Activated CD4-positive, alpha-beta T cell treated with anti-CD3 and anti-CD28 coated beads for 36 hours (primary cell): ENCODE results near the gene TMEM121. TPM values are rescaled to one million over a fixed set of nuclear protein-coding genes. Genes with fewer than 3 reads are reported as not detected.

Source experiments
- ATAC-seq: fragments of 200-7000 bp; cut with Tn5 transposase; one replicate; pipeline ENCODE4 v1.10.0; 2021; ENCODE audit warnings: mild to moderate bottlenecking, moderate library complexity
- CTCF ChIA-PET: fragments of 350-600 bp; sonication (Branson Sonifier 250); formaldehyde crosslinking; loops from one replicate; lab custom pipeline; 2021; ENCODE audit warnings: antibody characterized with exemption; lab: Charles Lee
- POLR2A ChIA-PET: fragments of 350-600 bp; sonication (Branson Sonifier 250); formaldehyde crosslinking; loops from one replicate; lab custom pipeline; 2021; ENCODE audit warnings: antibody characterized with exemption, inconsistent platforms; lab: Charles Lee
- DNase-seq: peaks from one replicate; pipeline ENCODE4 v3.0.0-alpha.2; 2020
- H3K27ac Mint-ChIP-seq: one replicate; pipeline ENCODE4 v1.8.0; 2021; ENCODE audit warnings: mixed read lengths
- H3K27me3 Mint-ChIP-seq: one replicate; pipeline ENCODE4 v1.8.0; 2021; ENCODE audit warnings: mixed read lengths
- H3K36me3 Mint-ChIP-seq: one replicate; pipeline ENCODE4 v1.8.0; 2021; ENCODE audit warnings: low read depth, mixed read lengths
- H3K4me1 Mint-ChIP-seq: one replicate; pipeline ENCODE4 v1.8.0; 2021; ENCODE audit warnings: mixed read lengths
- H3K4me3 Mint-ChIP-seq: one replicate; pipeline ENCODE4 v1.8.0; 2021; ENCODE audit warnings: mild to moderate bottlenecking, moderate library complexity, mixed read lengths
- H3K9me3 Mint-ChIP-seq: one replicate; pipeline ENCODE4 v1.8.0; 2021; ENCODE audit warnings: low read depth, mixed read lengths
- intact Hi-C, 2 experiments: fragments of 100-400 bp; cut with DNase I in 1 of 2; cut with micrococcal nuclease in 1 of 2; formaldehyde crosslinking; loops; one replicate each; pipeline versions ENCODE4 v1.14.2 to v1.15.1; 2022 to 2024; cut with DNase I, micrococcal nuclease
- total RNA-seq, 2 experiments: library from RNA; stranded (reverse); gene quantifications; one replicate each; pipeline ENCODE4 v1.2.3, GENCODE V29; 2021

Gene TMEM121
- total RNA-seq, 2 experiments from 2014 or later: 7.2 to 9.2 TPM

DNA sequence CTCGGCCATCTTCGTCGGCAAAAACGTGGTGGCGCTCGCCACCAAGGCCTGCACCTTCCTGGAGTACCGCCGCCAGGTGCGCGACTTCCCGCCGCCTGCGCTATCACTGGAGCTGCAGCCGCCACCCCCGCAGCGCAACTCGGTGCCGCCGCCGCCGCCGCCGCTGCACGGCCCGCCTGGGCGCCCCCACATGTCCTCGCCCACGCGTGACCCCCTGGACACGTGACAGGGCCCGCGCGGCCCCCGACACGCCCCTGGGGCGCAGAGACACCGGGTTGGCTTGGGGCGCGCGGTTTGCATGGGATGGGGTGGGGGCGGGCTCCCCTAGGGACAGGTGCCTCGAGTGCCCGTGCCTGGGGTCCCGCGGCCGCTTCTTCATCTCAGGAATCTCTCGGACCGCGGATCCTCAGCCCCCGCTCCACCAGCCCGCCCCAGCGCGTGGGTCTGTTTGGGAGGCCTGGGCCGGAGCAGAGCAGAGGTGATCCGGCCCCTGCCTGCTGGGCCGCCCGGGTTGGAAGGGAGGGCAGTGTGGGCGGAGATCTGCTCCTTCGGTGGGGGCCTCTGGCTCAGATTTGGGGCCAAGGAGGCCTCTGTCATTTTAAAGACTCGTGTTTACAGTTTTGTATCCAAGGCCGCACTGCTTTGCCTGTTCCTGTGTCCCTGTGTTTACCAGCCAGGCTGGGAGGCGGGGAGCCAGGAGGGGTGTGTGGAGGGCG, 3.3 kb downstream of the TMEM121 start:
- intact Hi-C loops: loop anchor here (2.0 to 10.0 kb wide), 5 partner anchors 39 to 345 kb away; partner anchors contain the start of genes NUDT14 (in 1 of the 2) and TEDC1 (in 1 of the 2)
- Mint-ChIP-seq H3K27me3 (peaks cover 3% of the 10 kb centered on the region), H3K4me1 (peaks cover 15% of the 10 kb centered on the region), H3K27ac (peak overlapping the region; percentile 86), H3K9me3 (no peaks in the 10 kb centered on the region), H3K4me3 (peak overlapping the region; percentile 77), H3K36me3 (peaks cover 6% of the 10 kb centered on the region)
- CTCF ChIA-PET: interaction anchor here (0.6 to 2.2 kb wide), 3 partner anchors 13 to 140 kb away, joined by 3 to 10 read pairs (median 3); no protein-coding TSS in a partner anchor
- POLR2A ChIA-PET: interaction anchor here (0.6 to 1.0 kb wide), 3 partner anchors 38 to 196 kb away, joined by 3 read pairs; no protein-coding TSS in a partner anchor
- ATAC-seq (peak; percentile 20), DNase-seq (peak; percentile 69)

GRCh38 chr14:105530285-105531087, 4.1 kb downstream of the TMEM121 start:
- peak overlapping the region; percentile 77 for H3K27ac Mint-ChIP-seq
- ChIA-PET CTCF (interaction anchor here (0.8 to 2.2 kb wide), 2 partner anchors 19 to 41 kb away, joined by 3 to 10 read pairs; no protein-coding TSS in a partner anchor), POLR2A (interaction anchor here (0.7 kb wide), 1 partner anchor 196 kb away, joined by 3 read pairs; no protein-coding TSS in a partner anchor)
- peak overlapping the region; percentile 67 for H3K4me3 Mint-ChIP-seq
- peaks cover 6% of the 10 kb centered on the region for H3K36me3 Mint-ChIP-seq
- H3K4me1 Mint-ChIP-seq: peaks cover 15% of the 10 kb centered on the region
- DNase-seq: no peak
- H3K9me3 Mint-ChIP-seq: no peaks in the 10 kb centered on the region
- peaks cover 3% of the 10 kb centered on the region for H3K27me3 Mint-ChIP-seq
- intact Hi-C loops: no loop called here
- no peak for ATAC-seq

- Mint-ChIP-seq H3K36me3 (peaks cover 6% of the 10 kb centered on the region), H3K27ac (no peak overlapping the region), H3K27me3 (no peaks in the 10 kb centered on the region), H3K9me3 (no peaks in the 10 kb centered on the region), H3K4me1 (peaks cover 13% of the 10 kb centered on the region), H3K4me3 (peak overlapping the region; percentile 67)
- DNase-seq: no peak
- ChIA-PET CTCF (interaction anchor here (0.8 to 2.2 kb wide), 2 partner anchors 20 to 42 kb away, joined by 3 to 10 read pairs; no protein-coding TSS in a partner anchor), POLR2A (no interaction called here)
- no peak for ATAC-seq
- intact Hi-C loops: no loop called here
These were observed 4.9 kb downstream of the TMEM121 start for GRCh38 chr14:105531088-105531893.

- peaks cover 5% of the 10 kb centered on the region for H3K36me3 Mint-ChIP-seq
- ATAC-seq (no peak), DNase-seq (no peak)
- no peak overlapping the region for H3K4me3 Mint-ChIP-seq
- ChIA-PET POLR2A (interaction anchor here (0.6 to 0.9 kb wide), 2 partner anchors 16 to 1141 kb away, joined by 3 to 7 read pairs; no protein-coding TSS in a partner anchor), CTCF (interaction anchor here (0.9 to 1.4 kb wide), 2 partner anchors 21 to 25 kb away, joined by 3 to 4 read pairs; no protein-coding TSS in a partner anchor)
- H3K27ac Mint-ChIP-seq: no peak overlapping the region
- H3K27me3 Mint-ChIP-seq: no peaks in the 10 kb centered on the region
- intact Hi-C loops: no loop called here
- H3K4me1 Mint-ChIP-seq: peaks cover 13% of the 10 kb centered on the region
- no peaks in the 10 kb centered on the region for H3K9me3 Mint-ChIP-seq
These were observed 5.7 kb downstream of the TMEM121 start for GRCh38 chr14:105531894-105532623.

DNA sequence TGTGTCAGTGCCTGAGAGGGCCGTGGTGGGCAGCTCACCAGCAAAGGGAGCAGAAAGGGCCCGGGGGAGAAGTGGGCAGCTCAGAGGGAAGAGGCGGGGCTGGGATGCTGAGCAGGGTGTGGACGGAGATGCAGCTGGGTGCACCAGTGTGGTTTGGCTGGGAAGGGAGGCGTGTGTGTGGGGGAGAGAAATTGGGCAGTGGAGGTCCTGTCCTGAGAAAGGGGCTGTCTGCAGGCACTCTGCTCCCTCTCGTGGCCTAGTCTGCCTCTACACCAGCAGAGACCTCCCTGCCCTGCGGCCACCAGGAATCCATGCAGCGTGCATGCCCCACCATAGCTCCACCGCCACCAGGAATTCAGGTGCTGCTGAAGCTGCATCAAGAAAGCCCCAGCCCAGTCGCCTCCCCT, 6.4 kb downstream of the TMEM121 start:
- ChIA-PET CTCF (interaction anchor here (0.9 to 1.4 kb wide), 3 partner anchors 22 to 936 kb away, joined by 3 to 4 read pairs (median 3); no protein-coding TSS in a partner anchor), POLR2A (interaction anchor here (0.6 to 0.9 kb wide), 3 partner anchors 15 to 1142 kb away, joined by 3 to 7 read pairs (median 5); no protein-coding TSS in a partner anchor)
- Mint-ChIP-seq H3K4me3 (no peak overlapping the region), H3K4me1 (peaks cover 7% of the 10 kb centered on the region), H3K36me3 (peaks cover 3% of the 10 kb centered on the region), H3K27ac (no peak overlapping the region), H3K9me3 (no peaks in the 10 kb centered on the region), H3K27me3 (no peaks in the 10 kb centered on the region)
- ATAC-seq: no peak
- intact Hi-C loops: no loop called here
- peak; percentile 36 for DNase-seq

GRCh38 chr14:105533391-105533790, 7.0 kb downstream of the TMEM121 start:
- Mint-ChIP-seq H3K27me3 (peaks cover 2% of the 10 kb centered on the region), H3K9me3 (no peaks in the 10 kb centered on the region), H3K4me1 (peaks cover 8% of the 10 kb centered on the region), H3K36me3 (peaks cover 1% of the 10 kb centered on the region), H3K27ac (no peak overlapping the region), H3K4me3 (no peak overlapping the region)
- CTCF ChIA-PET: interaction anchor here (0.7 to 1.4 kb wide), 3 partner anchors 22 to 935 kb away, joined by 3 to 4 read pairs (median 3); no protein-coding TSS in a partner anchor
- no peak for DNase-seq
- POLR2A ChIA-PET: interaction anchor here (0.8 kb wide), 1 partner anchor 458 kb away, joined by 5 read pairs; no protein-coding TSS in a partner anchor
- no peak for ATAC-seq
- intact Hi-C loops: no loop called here

- Mint-ChIP-seq H3K27ac (no peak overlapping the region), H3K9me3 (no peaks in the 10 kb centered on the region), H3K4me1 (peaks cover 7% of the 10 kb centered on the region), H3K27me3 (peaks cover 4% of the 10 kb centered on the region), H3K4me3 (no peak overlapping the region), H3K36me3 (no peaks in the 10 kb centered on the region)
- intact Hi-C loops: no loop called here
- ATAC-seq (no peak), DNase-seq (no peak)
- ChIA-PET POLR2A (interaction anchor here (0.6 kb wide), 1 partner anchor 37 kb away, joined by 3 read pairs; no protein-coding TSS in a partner anchor), CTCF (interaction anchor here (0.6 to 1.2 kb wide), 3 partner anchors 121 to 934 kb away, joined by 3 to 4 read pairs (median 3); no protein-coding TSS in a partner anchor)
These were observed 7.6 kb downstream of the TMEM121 start for GRCh38 chr14:105533811-105534498.

DNA sequence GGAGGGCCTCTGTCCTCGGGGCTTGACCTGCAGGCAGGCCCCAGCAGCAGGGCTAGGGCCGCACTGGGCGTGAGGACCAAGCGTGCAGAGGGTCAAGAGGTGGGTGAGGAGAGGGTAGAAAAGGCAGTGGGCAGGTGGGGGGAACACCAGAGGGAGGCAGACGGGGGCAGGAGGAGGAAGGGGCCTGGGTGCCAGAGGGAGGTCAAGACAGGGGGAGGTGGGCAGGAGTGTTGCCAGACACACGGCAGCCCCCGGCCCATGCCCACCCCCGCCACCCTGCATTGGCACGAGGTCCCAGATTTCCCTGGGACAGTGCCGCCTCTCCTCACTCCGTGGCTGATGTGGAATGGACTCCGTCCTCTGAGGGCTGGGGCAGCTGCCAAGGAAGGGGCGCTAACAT, 8.2 kb downstream of the TMEM121 start:
- ATAC-seq: no peak
- ChIA-PET POLR2A (no interaction called here), CTCF (interaction anchor here (1.1 to 1.2 kb wide), 2 partner anchors 10 to 164 kb away, joined by 3 read pairs; no protein-coding TSS in a partner anchor)
- H3K9me3 Mint-ChIP-seq: no peaks in the 10 kb centered on the region
- no peaks in the 10 kb centered on the region for H3K36me3 Mint-ChIP-seq
- intact Hi-C loops: no loop called here
- no peak for DNase-seq
- peaks cover 4% of the 10 kb centered on the region for H3K27me3 Mint-ChIP-seq
- H3K4me1 Mint-ChIP-seq: peaks cover 7% of the 10 kb centered on the region
- H3K27ac Mint-ChIP-seq: no peak overlapping the region
- H3K4me3 Mint-ChIP-seq: no peak overlapping the region

- intact Hi-C loops: no loop called here
- CTCF ChIA-PET: interaction anchor here (2.1 kb wide), 1 partner anchor 13 kb away, joined by 9 read pairs; no protein-coding TSS in a partner anchor
- no peak overlapping the region for H3K27ac Mint-ChIP-seq
These were observed 9.7 kb downstream of the TMEM121 start for GRCh38 chr14:105536051-105536450.

More at GRCh38 chr14:105536051-105536450, 9.7 kb downstream of the TMEM121 start:
- POLR2A ChIA-PET: no interaction called here
- no peak for ATAC-seq
- no peaks in the 10 kb centered on the region for H3K9me3 Mint-ChIP-seq
- H3K4me3 Mint-ChIP-seq: no peak overlapping the region
- H3K27me3 Mint-ChIP-seq: peaks cover 4% of the 10 kb centered on the region
- no peak for DNase-seq
- H3K4me1 Mint-ChIP-seq: peaks cover 4% of the 10 kb centered on the region
- H3K36me3 Mint-ChIP-seq: no peaks in the 10 kb centered on the region
